Fibroblast of mammary gland (primary cell): Measurements from ENCODE around the gene SLC18A3.
A peak's percentile ranks its signal among the peaks of the same experiment; 100 is the strongest.

Source experiments
- DNase-seq: peaks from one replicate; pipeline ENCODE4 v3.0.0-alpha.2; 2010; ENCODE audit warnings: low read depth
- H3K4me3 ChIP-seq: 2 replicates; pipeline ENCODE4 v1.5.1; 2011; ENCODE audit warnings: low read depth, mild to moderate bottlenecking, low read length, moderate library complexity; ENCODE audit not compliant: control insufficient read depth
- CTCF ChIP-seq: conservative IDR thresholded peaks from 2 replicates; pipeline ENCODE4 v1.5.1; 2011; ENCODE audit warnings: low read depth, low read length, inconsistent platforms; ENCODE audit not compliant: control insufficient read depth, insufficient read depth

SLC18A3 gene

GRCh38 chr10:49598986-49599385 is 11.1 kb upstream of the SLC18A3 start:
- no peak for TF ChIP-seq CTCF
- no peak for DNase-seq
- H3K4me3 ChIP-seq = no peak overlapping the region

- no peak overlapping the region for H3K4me3 ChIP-seq
- no peak for TF ChIP-seq CTCF
- no peak for DNase-seq
Measured at GRCh38 chr10:49599546-49599945, 10.6 kb upstream of the SLC18A3 start.

GRCh38 chr10:49600046-49600445 is 10.1 kb upstream of the SLC18A3 start:
- TF ChIP-seq CTCF = no peak
- no peak for DNase-seq
- H3K4me3 ChIP-seq = no peak overlapping the region

- TF ChIP-seq CTCF = no peak
- DNase-seq = no peak
Measured at GRCh38 chr10:49600781-49601400, 9.2 kb upstream of the SLC18A3 start.

GRCh38 chr10:49601857-49602256 is 8.3 kb upstream of the SLC18A3 start:
- no peak overlapping the region for H3K4me3 ChIP-seq
- TF ChIP-seq CTCF = no peak
- peak; percentile 36 for DNase-seq

More at GRCh38 chr10:49600781-49601400, 9.2 kb upstream of the SLC18A3 start:
- no peak overlapping the region for H3K4me3 ChIP-seq

GRCh38 chr10:49602380-49603023 is 7.6 kb upstream of the SLC18A3 start:
- TF ChIP-seq CTCF = no peak
- DNase-seq = no peak
- no peak overlapping the region for H3K4me3 ChIP-seq
